ENCODE data around the gene ITK.

DNA sequence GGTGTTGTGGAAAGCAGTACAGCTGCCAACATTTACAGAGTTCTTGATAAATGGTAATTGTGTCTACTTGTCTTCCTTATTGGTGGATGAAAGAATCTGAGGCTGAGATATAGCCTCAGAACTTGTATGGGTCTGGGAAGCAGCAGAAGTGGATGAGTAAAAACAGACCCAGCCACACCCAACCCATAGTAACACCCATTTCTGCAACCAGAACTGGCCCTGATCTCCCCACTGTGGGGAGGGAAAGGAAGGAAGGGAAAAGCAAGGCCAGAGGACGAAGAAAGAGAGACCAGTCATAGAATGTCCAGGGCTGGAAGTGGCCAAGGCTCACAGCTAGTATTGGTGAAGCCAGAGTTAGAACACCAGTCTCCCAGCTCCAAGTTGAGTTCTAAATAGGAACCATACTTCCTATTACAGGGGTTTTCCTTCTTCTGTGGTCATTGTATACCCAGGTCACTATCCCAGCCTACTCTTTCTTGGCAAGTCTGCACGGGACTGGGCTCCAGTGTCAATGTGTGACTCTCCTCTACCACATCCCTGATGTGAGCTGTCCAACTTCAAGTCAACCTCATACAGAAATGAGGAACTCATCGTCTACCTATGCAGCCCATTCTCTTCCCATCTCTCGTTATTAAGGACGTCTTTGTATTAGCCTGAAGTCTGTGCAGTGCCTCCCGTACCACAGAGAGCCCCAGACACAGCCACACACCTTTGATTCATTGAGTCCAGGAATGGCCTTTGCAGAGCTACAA is 35.9 kb downstream of the ITK start:
- TF ChIP-seq, protein P1, sequence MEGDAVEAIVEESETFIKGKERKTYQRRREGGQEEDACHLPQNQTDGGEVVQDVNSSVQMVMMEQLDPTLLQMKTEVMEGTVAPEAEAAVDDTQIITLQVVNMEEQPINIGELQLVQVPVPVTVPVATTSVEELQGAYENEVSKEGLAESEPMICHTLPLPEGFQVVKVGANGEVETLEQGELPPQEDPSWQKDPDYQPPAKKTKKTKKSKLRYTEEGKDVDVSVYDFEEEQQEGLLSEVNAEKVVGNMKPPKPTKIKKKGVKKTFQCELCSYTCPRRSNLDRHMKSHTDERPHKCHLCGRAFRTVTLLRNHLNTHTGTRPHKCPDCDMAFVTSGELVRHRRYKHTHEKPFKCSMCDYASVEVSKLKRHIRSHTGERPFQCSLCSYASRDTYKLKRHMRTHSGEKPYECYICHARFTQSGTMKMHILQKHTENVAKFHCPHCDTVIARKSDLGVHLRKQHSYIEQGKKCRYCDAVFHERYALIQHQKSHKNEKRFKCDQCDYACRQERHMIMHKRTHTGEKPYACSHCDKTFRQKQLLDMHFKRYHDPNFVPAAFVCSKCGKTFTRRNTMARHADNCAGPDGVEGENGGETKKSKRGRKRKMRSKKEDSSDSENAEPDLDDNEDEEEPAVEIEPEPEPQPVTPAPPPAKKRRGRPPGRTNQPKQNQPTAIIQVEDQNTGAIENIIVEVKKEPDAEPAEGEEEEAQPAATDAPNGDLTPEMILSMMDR (optimal IDR thresholded peaks at IDR 0.05 in 1 of 3, IDR thresholded peaks at IDR 0.05 in 1 of 3, conservative IDR thresholded peaks at IDR 0.05 in 1 of 3; ENCODE audit: extremely low read depth in 1 of 3, insufficient read depth in 2 of 3, low read length in 3 of 3), result no peak
- TF ChIP-seq EZH2 (IDR thresholded peaks at IDR 0.05; ENCODE audit: low read length), result no peak
